ENCODE measurements around the gene ANO2.

ANO2 gene

DNA sequence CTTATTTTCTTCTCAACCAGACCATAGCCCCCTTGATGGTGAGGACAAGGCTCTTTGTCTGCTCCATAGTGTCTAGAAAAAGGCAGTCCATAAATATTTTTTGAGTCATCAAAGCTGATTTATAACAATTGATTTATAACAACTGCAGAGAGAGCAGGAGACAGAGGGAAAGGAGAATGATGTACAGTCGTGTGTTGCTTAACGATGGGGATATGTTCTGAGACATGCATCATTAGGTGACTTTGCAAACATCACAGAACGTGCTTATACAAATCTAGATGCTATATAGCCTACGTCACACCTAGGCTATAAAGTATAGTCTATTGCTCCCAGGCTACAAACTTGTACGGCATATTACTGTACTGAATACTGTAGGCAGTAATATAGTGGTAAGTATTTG is 369.8 kb downstream of the ANO2 start:
- intact Hi-C loops (cut with DNase I; ENCODE audit: low total_unique reads): no loop called here
- H3K4me3 ChIP-seq: no peak overlapping the region
- no peaks in the 10 kb centered on the region for H3K9me3 ChIP-seq
- DNase-seq: no peak
- H3K27me3 ChIP-seq: peaks cover 0 to 3% of the 10 kb centered on the region in 2 donors
- H3K27ac ChIP-seq: no peak overlapping the region
- peaks cover 0 to 12% (median 5%) of the 10 kb centered on the region in 4 donors for H3K4me1 ChIP-seq
- TF ChIP-seq, protein P1, sequence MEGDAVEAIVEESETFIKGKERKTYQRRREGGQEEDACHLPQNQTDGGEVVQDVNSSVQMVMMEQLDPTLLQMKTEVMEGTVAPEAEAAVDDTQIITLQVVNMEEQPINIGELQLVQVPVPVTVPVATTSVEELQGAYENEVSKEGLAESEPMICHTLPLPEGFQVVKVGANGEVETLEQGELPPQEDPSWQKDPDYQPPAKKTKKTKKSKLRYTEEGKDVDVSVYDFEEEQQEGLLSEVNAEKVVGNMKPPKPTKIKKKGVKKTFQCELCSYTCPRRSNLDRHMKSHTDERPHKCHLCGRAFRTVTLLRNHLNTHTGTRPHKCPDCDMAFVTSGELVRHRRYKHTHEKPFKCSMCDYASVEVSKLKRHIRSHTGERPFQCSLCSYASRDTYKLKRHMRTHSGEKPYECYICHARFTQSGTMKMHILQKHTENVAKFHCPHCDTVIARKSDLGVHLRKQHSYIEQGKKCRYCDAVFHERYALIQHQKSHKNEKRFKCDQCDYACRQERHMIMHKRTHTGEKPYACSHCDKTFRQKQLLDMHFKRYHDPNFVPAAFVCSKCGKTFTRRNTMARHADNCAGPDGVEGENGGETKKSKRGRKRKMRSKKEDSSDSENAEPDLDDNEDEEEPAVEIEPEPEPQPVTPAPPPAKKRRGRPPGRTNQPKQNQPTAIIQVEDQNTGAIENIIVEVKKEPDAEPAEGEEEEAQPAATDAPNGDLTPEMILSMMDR (IDR thresholded peaks at IDR 0.05): no peak
- H3K36me3 ChIP-seq: no peaks in the 10 kb centered on the region

DNA sequence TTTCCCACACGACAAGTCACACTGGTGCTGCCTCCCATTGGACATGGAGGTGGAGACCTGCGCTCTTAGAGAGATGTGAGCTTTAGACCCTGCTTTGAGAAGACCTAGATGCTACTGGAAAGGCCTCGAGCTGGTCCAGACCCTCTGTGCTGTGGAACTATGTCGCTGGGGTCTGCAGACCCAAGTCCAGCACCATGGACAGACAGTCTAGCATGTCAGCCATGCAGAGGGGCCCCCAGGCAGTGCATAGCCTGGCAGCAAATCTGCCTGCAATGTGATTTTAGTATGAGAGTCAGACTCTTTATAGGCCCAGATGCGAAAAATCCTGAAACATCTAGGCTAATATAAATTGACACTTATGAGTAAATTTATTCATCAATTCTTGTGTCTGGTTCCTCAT is 371.7 kb downstream of the ANO2 start:
- TF ChIP-seq, protein P1 (IDR thresholded peaks at IDR 0.05): no peak
- Histone ChIP-seq H3K9me3 (no peaks in the 10 kb centered on the region), H3K4me3 (no peak overlapping the region), H3K27ac (no peak overlapping the region), H3K27me3 (peaks cover 0 to 3% of the 10 kb centered on the region in 2 donors), H3K4me1 (peaks cover 0 to 12% (median 5%) of the 10 kb centered on the region in 4 donors), H3K36me3 (no peaks in the 10 kb centered on the region)
- no peak for DNase-seq
- intact Hi-C loops (cut with DNase I; ENCODE audit: low total_unique reads): no loop called here

DNA sequence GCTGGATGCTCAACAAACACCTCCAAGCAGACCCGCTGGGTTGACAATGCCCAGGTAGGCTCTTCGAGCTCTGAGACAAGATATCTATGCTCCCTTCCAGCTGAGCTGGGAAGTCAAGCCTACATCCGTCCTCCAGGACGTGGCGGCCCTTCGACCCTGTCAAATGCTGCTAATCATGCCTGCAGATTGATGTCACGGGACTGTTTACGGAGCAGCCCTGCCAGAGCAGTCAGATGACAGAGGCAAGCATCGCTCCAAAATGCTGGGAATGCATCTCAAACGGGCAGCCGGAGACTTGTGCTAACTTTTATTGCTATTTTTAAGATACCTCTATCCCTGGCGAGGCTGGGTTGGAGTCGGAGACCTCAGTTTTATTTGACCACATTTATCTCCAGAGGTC is 373.9 kb downstream of the ANO2 start:
- peak; percentile 30 to 78 for DNase-seq
- TF ChIP-seq, protein P1 (IDR thresholded peaks at IDR 0.05): no peak
- no peaks in the 10 kb centered on the region for H3K27me3 ChIP-seq
- H3K4me1 ChIP-seq: peaks cover 0 to 24% (median 5%) of the 10 kb centered on the region in 4 donors
- H3K4me3 ChIP-seq: peak overlapping the region in 1 of 2 donors; percentile 16
- no peaks in the 10 kb centered on the region for H3K9me3 ChIP-seq
- no peaks in the 10 kb centered on the region for H3K36me3 ChIP-seq
- intact Hi-C loops (cut with DNase I; ENCODE audit: low total_unique reads): no loop called here
- H3K27ac ChIP-seq: peak overlapping the region in 1 of 2 donors; percentile 27

DNA sequence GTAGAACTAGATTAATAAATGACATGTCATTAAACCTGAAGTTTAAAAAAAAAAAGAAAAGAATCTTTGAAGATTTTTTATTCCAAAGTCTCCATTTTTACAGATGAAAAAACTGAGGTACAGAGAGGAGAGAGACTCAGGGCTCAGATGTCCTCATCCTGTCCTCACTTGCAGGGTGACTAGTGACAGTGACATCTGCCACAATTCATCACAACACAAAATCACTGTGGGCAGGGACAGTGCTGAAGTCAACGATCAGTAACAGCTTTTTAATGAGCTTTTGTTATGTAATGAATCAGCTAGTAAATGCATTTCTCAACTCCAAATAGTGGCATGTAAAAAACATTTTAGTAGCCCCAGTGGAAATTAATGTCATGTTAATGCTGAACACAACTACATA is 374.6 kb downstream of the ANO2 start:
- intact Hi-C loops (cut with DNase I; ENCODE audit: low total_unique reads): no loop called here
- Histone ChIP-seq H3K27me3 (no peaks in the 10 kb centered on the region), H3K4me1 (peaks cover 0 to 28% (median 5%) of the 10 kb centered on the region in 4 donors), H3K36me3 (no peaks in the 10 kb centered on the region), H3K4me3 (no peak overlapping the region), H3K27ac (no peak overlapping the region), H3K9me3 (no peaks in the 10 kb centered on the region)
- TF ChIP-seq, protein P1 (IDR thresholded peaks at IDR 0.05): no peak
- no peak for DNase-seq

DNA sequence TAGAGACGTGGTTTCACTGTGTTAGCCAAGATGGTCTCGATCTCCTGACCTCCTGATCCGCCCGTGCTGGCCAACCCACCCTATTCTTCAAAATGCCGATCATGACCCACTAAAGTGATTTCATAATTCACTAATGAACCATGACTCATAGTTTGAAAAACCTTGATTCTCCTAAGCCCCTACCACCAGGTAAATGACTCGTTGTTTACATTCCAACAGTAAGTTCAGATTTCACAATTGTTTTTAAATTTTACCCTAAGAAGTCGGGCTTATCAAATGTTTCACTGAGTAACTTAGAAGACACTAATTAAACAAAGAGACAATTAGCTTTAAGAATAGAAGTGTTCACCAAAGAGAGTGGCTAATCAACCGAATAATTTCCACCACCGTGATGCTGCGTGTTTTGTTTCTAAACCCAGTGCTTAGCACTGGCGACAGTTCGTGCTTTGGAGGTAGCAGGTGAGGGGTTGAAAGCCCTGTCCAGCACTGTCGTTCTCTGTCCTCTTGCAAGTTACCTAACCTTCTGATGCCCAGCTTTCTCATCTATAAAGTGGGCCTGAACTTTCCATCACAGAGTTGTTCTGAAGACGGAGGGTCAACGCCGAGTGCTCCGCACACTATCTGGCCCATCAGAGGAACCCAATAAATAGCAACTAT is 376.6 kb downstream of the ANO2 start:
- Histone ChIP-seq H3K27ac (no peak overlapping the region), H3K4me3 (no peak overlapping the region), H3K27me3 (no peaks in the 10 kb centered on the region), H3K36me3 (no peaks in the 10 kb centered on the region), H3K9me3 (no peaks in the 10 kb centered on the region), H3K4me1 (peaks cover 0 to 28% (median 5%) of the 10 kb centered on the region in 4 donors)
- DNase-seq: no peak
- intact Hi-C loops (cut with DNase I; ENCODE audit: low total_unique reads): no loop called here
- TF ChIP-seq, protein P1 (IDR thresholded peaks at IDR 0.05): no peak
